ENCODE measurements around the gene SFMBT1.

Gene SFMBT1

GRCh38 chr3:52915294-52915693 is 130.6 kb downstream of the SFMBT1 start:
- DNase-seq (ENCODE audit: low read depth) = no peak

GRCh38 chr3:52912885-52913731 is 132.8 kb downstream of the SFMBT1 start:
- DNase-seq (ENCODE audit: low read depth) = no peak

GRCh38 chr3:52910823-52911222 is 135.1 kb downstream of the SFMBT1 start:
- DNase-seq (ENCODE audit: low read depth) = no peak

GRCh38 chr3:52907497-52907896 is 138.4 kb downstream of the SFMBT1 start:
- no peak for DNase-seq (ENCODE audit: low read depth)

- no peak for DNase-seq (ENCODE audit: low read depth)
Measured at GRCh38 chr3:52904552-52904951, 141.3 kb downstream of the SFMBT1 start.

DNA sequence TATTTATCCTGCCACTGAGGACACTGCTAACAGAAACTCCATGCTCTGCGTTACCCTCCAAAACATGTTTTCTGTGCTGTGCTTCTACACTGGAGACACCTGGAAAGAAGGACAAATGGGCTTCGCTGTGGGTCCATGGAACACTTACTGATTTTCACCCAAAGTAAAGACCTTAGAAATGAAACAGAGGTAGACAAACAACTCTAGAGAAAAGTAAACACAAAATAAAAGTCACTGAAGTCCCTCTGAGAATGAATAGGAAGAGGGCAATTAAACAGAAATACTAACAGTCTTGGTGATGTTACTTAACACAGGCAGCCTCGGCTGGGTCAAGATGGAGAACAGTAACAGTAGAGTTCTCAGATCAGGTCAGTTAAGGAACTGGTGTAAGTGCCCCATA is 141.9 kb downstream of the SFMBT1 start:
- no peak for DNase-seq (ENCODE audit: low read depth)

- DNase-seq (ENCODE audit: low read depth) = peak; percentile 63
Measured at GRCh38 chr3:52897130-52898122, 148.4 kb downstream of the SFMBT1 start, which contains the start of gene STIMATE. STIMATE (minus strand) TSS chr3:52897548; CDS start chr3:52897450, 98 bp downstream.

- DNase-seq (ENCODE audit: low read depth) = no peak
Measured at GRCh38 chr3:52896613-52897012, 149.3 kb downstream of the SFMBT1 start.

DNA sequence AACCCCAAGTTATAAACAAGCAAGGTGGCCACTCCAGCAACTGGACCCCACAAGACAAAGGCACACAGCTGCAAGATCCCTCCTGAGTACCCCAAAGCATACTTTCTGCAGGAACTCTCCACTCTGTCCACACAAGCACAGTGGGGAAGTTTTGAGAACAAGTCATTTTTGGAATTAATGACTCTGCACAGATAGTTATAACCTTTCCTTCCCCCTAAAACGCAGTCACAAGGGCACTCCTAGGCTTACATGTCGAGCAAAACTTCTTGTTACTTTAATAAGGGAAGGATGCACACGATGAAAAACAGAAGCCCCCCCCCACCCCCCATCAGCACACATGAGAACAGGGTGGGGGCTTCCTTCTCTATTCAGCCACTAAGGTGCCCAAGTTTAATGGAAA is 149.7 kb downstream of the SFMBT1 start:
- no peak for DNase-seq (ENCODE audit: low read depth)

- DNase-seq (ENCODE audit: low read depth) = no peak
Measured at GRCh38 chr3:52895418-52895817, 150.5 kb downstream of the SFMBT1 start.

GRCh38 chr3:52894756-52895155 is 151.1 kb downstream of the SFMBT1 start:
- no peak for DNase-seq (ENCODE audit: low read depth)

- DNase-seq (ENCODE audit: low read depth) = no peak
Measured at GRCh38 chr3:52893723-52894122, 152.2 kb downstream of the SFMBT1 start.

GRCh38 chr3:52892625-52893311 is 153.1 kb downstream of the SFMBT1 start:
- DNase-seq (ENCODE audit: low read depth) = no peak

DNA sequence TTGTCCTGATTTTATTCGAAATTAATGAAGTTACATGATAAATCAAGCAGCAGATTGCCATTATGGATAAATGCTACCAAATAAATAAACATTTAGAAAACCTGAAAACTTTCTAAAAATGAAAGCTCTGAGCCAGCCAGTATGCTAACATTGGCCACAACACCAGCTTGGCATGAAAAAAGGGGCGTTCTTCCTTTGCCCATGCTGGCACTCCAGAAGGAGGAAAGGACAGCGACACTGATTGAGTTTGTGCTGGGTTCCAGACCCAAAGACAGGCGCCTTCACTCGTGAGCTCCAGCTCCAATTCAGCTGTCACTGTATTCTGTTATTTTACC is 153.6 kb downstream of the SFMBT1 start:
- DNase-seq (ENCODE audit: low read depth) = no peak

DNA sequence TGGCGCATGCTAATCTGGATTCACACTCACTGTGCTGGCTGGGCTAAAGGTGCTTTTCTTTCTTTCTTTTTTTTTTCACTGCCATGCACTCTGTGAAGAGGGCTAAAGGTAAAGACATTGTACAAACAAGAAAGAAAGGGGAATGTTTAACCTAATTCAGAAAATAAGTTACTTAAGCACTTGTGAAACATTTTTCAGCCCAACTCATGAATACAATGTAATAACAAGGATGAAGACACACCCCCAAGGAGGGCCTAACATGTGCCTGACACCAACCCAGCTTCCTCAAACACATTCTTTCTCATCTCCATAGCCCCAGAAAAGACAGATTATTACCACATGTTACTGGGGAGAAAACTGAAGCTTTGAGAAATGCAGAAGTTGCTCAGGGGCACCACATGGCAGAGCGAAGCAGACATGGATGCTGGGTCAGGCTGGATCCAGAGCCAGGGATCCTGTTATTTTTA is 154.2 kb downstream of the SFMBT1 start:
- DNase-seq (ENCODE audit: low read depth) = no peak

- no peak for DNase-seq (ENCODE audit: low read depth)
Measured at GRCh38 chr3:52891164-52891563, 154.7 kb downstream of the SFMBT1 start.

- no peak for DNase-seq (ENCODE audit: low read depth)
Measured at GRCh38 chr3:52890735-52891134, 155.1 kb downstream of the SFMBT1 start.

DNA sequence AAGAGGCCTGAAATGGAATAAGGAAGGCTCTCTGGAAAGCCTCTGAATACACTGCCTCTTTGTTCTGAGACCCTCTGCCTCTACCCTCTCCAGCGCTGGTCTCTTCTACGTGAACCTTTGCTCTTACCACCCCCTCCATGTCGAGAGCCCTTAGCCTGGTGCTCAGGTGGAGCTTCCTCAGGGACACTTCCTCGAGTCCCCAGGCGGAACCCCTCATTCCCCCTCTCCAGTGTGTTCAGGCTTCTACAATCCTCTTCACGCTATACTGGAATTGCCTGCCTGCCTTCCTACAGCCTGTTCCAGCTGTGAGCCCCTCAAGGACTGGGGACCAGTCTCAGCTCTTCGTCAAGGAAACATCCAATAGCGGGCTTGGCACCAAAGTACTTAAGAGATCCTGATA is 156.0 kb downstream of the SFMBT1 start:
- DNase-seq (ENCODE audit: low read depth) = no peak

GRCh38 chr3:52887166-52887565 is 158.7 kb downstream of the SFMBT1 start:
- DNase-seq (ENCODE audit: low read depth) = no peak

DNA sequence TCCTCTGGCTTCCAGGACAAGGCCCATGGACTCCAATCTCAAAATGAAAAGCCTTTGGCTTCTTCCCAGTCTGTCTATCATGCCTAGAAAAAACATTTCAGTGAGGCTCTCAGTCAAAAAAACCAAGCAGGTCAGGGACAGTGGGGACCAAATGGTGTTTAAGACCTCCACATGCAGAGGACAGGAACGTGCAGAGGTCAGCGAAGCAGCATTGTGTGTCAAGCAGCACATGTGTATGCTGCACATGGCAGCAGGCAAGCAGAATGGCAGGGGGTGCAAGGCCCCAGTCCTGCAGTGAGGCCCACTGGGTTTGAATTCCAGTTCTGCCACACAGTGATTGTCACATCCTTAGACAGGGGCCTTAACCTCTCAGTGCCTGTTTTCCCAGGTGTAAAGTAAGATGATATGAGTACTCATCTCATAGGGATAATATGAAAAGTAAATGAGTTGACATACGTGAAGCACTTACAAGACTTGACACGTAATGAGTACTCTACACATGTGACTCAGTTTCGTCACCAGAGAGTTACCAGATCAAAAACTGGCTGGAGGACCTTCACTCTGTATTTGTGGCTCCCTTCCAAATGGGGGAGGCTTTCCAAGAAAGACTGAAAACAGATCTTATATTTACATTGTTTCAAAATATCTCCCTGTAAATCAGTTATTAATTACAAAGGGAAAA is 159.7 kb downstream of the SFMBT1 start:
- no peak for DNase-seq (ENCODE audit: low read depth)

- DNase-seq (ENCODE audit: low read depth) = no peak
Measured at GRCh38 chr3:52882377-52882776, 163.5 kb downstream of the SFMBT1 start.

DNA sequence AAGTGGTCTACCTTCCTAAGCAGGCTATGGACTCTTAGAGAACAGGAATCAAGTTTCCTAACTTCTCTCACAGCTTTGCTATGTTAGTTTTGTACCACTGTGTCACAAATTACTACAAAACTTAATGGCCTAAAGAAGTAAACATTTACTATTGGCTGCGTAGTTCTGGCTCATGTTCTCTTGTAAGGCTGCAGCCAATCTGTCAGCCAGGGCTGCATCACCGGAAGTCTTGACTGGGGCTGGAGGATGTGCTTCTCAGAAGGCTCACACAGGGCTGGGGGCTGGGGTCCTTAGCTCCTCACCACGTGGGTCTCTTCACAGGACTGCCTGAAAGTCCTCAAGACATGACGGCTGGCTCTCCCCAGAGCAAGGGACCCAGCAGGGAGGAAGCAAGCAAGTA is 164.0 kb downstream of the SFMBT1 start:
- DNase-seq (ENCODE audit: low read depth) = no peak
